B cell (primary cell): ENCODE measurements around the gene FAM118B. TPM values are rescaled to one million over a fixed set of nuclear protein-coding genes. Genes with fewer than 3 reads are reported as not detected.

Experiments used
- ATAC-seq: fragments of 200-7000 bp; cut with Tn5 transposase; one replicate; pipeline ENCODE4 v1.10.0; 2021; ENCODE audit warnings: low read depth, mild to moderate bottlenecking, moderate number of reproducible peaks, moderate library complexity
- CTCF ChIA-PET: fragments of 350-600 bp; sonication (Branson Sonifier 250); formaldehyde crosslinking; loops from one replicate; lab custom pipeline; 2021; ENCODE audit warnings: antibody characterized with exemption, inconsistent platforms; lab: Charles Lee
- POLR2A ChIA-PET: fragments of 350-600 bp; sonication (Branson Sonifier 250); formaldehyde crosslinking; loops from one replicate; lab custom pipeline; 2021; ENCODE audit warnings: antibody characterized with exemption; lab: Charles Lee
- DNase-seq: peaks from one replicate; pipeline ENCODE4 v3.0.0; 2013
- H2AFZ ChIP-seq: 2 replicates; pipeline ENCODE4 v1.6.1; 2012; ENCODE audit warnings: mild to moderate bottlenecking, low read depth, low read length; ENCODE audit not compliant: insufficient read depth, poor library complexity, severe bottlenecking
- H3K27ac ChIP-seq, 2 donors: 1 replicate in 1 of 2; 2 replicates in 1 of 2; pipeline ENCODE4 v1.5.1; 2012 to 2013; ENCODE audit warnings: low read length in 2 of 2, mild to moderate bottlenecking in 2 of 2, moderate library complexity in 1 of 2
- H3K27me3 ChIP-seq, 4 experiments: fragments of 200-600 bp in 1 of 4; sonication (generic) in 1 of 4; replicated peaks in 1 of 4; 1 replicate in 2 of 4; 2 replicates in 2 of 4; pipeline versions ENCODE4 v1.6.1 to v1.7.0; 2013 to 2016; ENCODE audit warnings: low read length in 3 of 4, mild to moderate bottlenecking in 2 of 4, mixed read lengths in 1 of 4, moderate library complexity in 1 of 4; ENCODE audit not compliant: insufficient read depth in 4 of 4, control insufficient read depth in 3 of 4; ENCODE audit errors: control extremely low read depth in 1 of 4
- H3K36me3 ChIP-seq, 2 experiments: replicated peaks in 1 of 2; 1 replicate in 1 of 2; 2 replicates in 1 of 2; pipeline versions ENCODE4 v1.6.1 to v1.7.1; 2013; ENCODE audit warnings: low read length in 1 of 2; ENCODE audit not compliant: insufficient read depth in 2 of 2, control insufficient read depth in 1 of 2; ENCODE audit errors: control extremely low read depth in 1 of 2, extremely low read depth in 1 of 2
- H3K4me1 ChIP-seq, 2 donors: fragments of 200-600 bp in 1 of 2; sonication (generic) in 1 of 2; 1 replicate in 1 of 2; 2 replicates in 1 of 2; pipeline versions ENCODE4 v1.5.1 to v1.6.1; 2013 to 2017; ENCODE audit warnings: low read length in 2 of 2; ENCODE audit not compliant: control insufficient read depth in 2 of 2, insufficient read depth in 2 of 2
- H3K4me2 ChIP-seq: replicated peaks from 2 replicates; pipeline ENCODE3; 2012; ENCODE audit warnings: mild to moderate bottlenecking, low read depth, low read length; ENCODE audit not compliant: poor library complexity, severe bottlenecking
- H3K4me3 ChIP-seq, 5 experiments: fragments of 200-600 bp in 1 of 5; sonication (generic) in 1 of 5; 1 replicate in 3 of 5; 2 replicates in 2 of 5; pipeline versions ENCODE4 v1.5.1 to v1.7.0; 2011 to 2016; ENCODE audit warnings: low read length in 4 of 5, mild to moderate bottlenecking in 4 of 5, low read depth in 2 of 5, control low read depth in 1 of 5, moderate library complexity in 1 of 5; ENCODE audit not compliant: insufficient read depth in 1 of 5; ENCODE audit errors: control extremely low read depth in 1 of 5, extremely low read depth in 1 of 5
- H3K79me2 ChIP-seq: fragments of 200-600 bp; sonication (generic); one replicate; pipeline ENCODE4 v1.6.0; 2016; ENCODE audit warnings: low read length; ENCODE audit not compliant: control insufficient read depth, insufficient read depth
- H3K9ac ChIP-seq: fragments of 200-600 bp; sonication (generic); 2 replicates; pipeline ENCODE4 v1.6.1; 2017; ENCODE audit warnings: mild to moderate bottlenecking, low read length, moderate library complexity
- H3K9me3 ChIP-seq, 3 donors: one replicate each; pipeline versions ENCODE4 v1.6.1 to v1.7.1; 2013; ENCODE audit warnings: low read length in 2 of 3; ENCODE audit not compliant: control insufficient read depth in 2 of 3, insufficient read depth in 1 of 3; ENCODE audit errors: control extremely low read depth in 1 of 3
- H4K20me1 ChIP-seq: 2 replicates; pipeline ENCODE4 v1.6.0; 2012; ENCODE audit warnings: mild to moderate bottlenecking, low read length; ENCODE audit not compliant: insufficient read depth, control insufficient read depth, poor library complexity, severe bottlenecking
- H3K27ac Mint-ChIP-seq: one replicate; pipeline ENCODE4 v1.8.0; 2021; ENCODE audit warnings: mixed read lengths
- H3K27me3 Mint-ChIP-seq: one replicate; pipeline ENCODE4 v1.8.0; 2021; ENCODE audit warnings: mixed read lengths
- H3K4me1 Mint-ChIP-seq: one replicate; pipeline ENCODE4 v1.8.0; 2021; ENCODE audit warnings: mixed read lengths
- H3K4me3 Mint-ChIP-seq: one replicate; pipeline ENCODE4 v1.8.0; 2021; ENCODE audit warnings: mixed read lengths
- H3K9me3 Mint-ChIP-seq: one replicate; pipeline ENCODE4 v1.8.0; 2022; ENCODE audit warnings: mixed read lengths; ENCODE audit not compliant: insufficient read depth
- EZH2 ChIP-seq: IDR thresholded peaks from 2 replicates; pipeline ENCODE4 v1.6.1; 2012; ENCODE audit warnings: borderline replicate concordance, low read depth, mild to moderate bottlenecking, moderate library complexity, low read length; ENCODE audit not compliant: insufficient read depth, poor library complexity, severe bottlenecking
- WGBS: methylation state at CpG from one replicate; pipeline ENCODE4 v1.1.5; 2013; ENCODE audit warnings: missing lambda C conversion rate; ENCODE audit not compliant: insufficient coverage; 5-methylcytosine and 5-hydroxymethylcytosine counted together
- intact Hi-C: fragments of 100-400 bp; cut with micrococcal nuclease; formaldehyde crosslinking; loops from one replicate; pipeline ENCODE4 v1.10.0; 2022
- polyA plus RNA-seq: library from polyadenylated mRNA; depleted of rRNA; stranded (reverse); fragments of >200 nt; gene quantifications from 2 replicates; pipeline ENCODE4 v1.2.3, GENCODE V29; 2012
- total RNA-seq, 2 donors: library from RNA; stranded (reverse); fragments of 120-200 nt in 1 of 2; gene quantifications; 1 replicate in 1 of 2; 2 replicates in 1 of 2; pipeline versions ENCODE4 v1.2.3 to v1.2.4, GENCODE V29; 2013 to 2022
- TF ChIP-seq, protein P1 (sequence below): fragments of 200-600 bp; IDR thresholded peaks from one replicate; pipeline ENCODE4 v1.8.0; 2022; ENCODE audit warnings: antibody characterized with exemption, mild to moderate bottlenecking

The FAM118B gene
- total and polyA plus RNA-seq, 2 donors (not counting 1 experiment from before 2014, with no cell fraction given) = 7.3 to 14.1 TPM

DNA sequence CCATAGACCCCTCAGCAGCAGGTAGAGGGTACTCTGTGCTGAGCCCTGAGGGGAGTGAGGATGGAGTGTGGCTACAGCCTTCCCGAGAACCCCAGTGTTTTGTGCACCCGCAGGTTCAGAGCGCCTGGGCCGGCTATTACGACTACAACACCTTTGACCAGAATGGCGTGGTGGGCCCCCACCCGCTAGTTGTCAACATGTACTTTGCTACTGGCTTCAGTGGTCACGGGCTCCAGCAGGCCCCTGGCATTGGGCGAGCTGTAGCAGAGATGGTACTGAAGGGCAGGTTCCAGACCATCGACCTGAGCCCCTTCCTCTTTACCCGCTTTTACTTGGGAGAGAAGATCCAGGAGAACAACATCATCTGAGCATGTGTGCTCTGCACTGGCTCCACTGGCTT lies 65.7 kb downstream of the FAM118B start:
- Mint-ChIP-seq H3K9me3 (no peaks in the 10 kb centered on the region), H3K4me1 (peaks cover 25% of the 10 kb centered on the region), H3K4me3 (no peak overlapping the region), H3K27me3 (no peaks in the 10 kb centered on the region), H3K27ac (no peak overlapping the region)
- Histone ChIP-seq H3K36me3 (peaks cover 0 to 33% of the 10 kb centered on the region in 2 experiments), H2AFZ (no peak overlapping the region), H3K9ac (no peak overlapping the region), H3K4me3 (no peak overlapping the region), H3K4me1 (peaks cover 6 to 11% of the 10 kb centered on the region in 2 donors), H3K9me3 (no peaks in the 10 kb centered on the region), H4K20me1 (no peaks in the 10 kb centered on the region), H3K79me2 (peaks cover 3% of the 10 kb centered on the region), H3K27me3 (no peaks in the 10 kb centered on the region), H3K27ac (no peak overlapping the region), H3K4me2 (no peak overlapping the region)
- POLR2A ChIA-PET = no interaction called here
- DNase-seq (no peak), ATAC-seq (no peak)
- CTCF ChIA-PET = no interaction called here
- intact Hi-C loops = no loop called here
- TF ChIP-seq EZH2 = no peak
- TF ChIP-seq, protein P1, sequence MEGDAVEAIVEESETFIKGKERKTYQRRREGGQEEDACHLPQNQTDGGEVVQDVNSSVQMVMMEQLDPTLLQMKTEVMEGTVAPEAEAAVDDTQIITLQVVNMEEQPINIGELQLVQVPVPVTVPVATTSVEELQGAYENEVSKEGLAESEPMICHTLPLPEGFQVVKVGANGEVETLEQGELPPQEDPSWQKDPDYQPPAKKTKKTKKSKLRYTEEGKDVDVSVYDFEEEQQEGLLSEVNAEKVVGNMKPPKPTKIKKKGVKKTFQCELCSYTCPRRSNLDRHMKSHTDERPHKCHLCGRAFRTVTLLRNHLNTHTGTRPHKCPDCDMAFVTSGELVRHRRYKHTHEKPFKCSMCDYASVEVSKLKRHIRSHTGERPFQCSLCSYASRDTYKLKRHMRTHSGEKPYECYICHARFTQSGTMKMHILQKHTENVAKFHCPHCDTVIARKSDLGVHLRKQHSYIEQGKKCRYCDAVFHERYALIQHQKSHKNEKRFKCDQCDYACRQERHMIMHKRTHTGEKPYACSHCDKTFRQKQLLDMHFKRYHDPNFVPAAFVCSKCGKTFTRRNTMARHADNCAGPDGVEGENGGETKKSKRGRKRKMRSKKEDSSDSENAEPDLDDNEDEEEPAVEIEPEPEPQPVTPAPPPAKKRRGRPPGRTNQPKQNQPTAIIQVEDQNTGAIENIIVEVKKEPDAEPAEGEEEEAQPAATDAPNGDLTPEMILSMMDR = no peak
- 97% methylated on average over 10 of the region's 11 CpGs for WGBS

DNA sequence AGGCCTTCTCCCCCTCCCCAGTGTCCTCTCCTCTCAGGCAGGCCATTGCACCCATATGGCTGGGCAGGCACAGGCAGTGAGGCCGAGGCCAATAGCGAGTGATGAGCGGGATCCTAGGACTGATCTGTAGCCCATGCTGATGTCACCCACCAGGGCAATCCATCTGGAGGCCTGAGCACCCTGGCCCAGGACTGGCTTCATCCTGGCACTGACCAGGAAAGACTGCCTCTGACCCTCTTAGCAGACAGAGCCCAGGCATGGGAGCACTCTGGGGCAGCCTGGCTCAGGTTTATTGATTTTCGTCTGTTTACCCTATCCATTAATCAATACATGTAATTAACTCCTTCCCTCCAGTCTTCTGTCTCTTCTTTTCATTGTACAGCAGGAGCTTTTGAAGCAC lies 66.2 kb downstream of the FAM118B start:
- ATAC-seq = no peak

More for the DNA sequence above, 66.2 kb downstream of the FAM118B start:
- no peaks in the 10 kb centered on the region for H3K9me3 ChIP-seq
- H3K4me1 Mint-ChIP-seq = peaks cover 28% of the 10 kb centered on the region
- no peak overlapping the region for H2AFZ ChIP-seq
- no peak overlapping the region for H3K4me3 Mint-ChIP-seq
- H3K9ac ChIP-seq = no peak overlapping the region
- H3K27me3 Mint-ChIP-seq = no peaks in the 10 kb centered on the region
- no peaks in the 10 kb centered on the region for H4K20me1 ChIP-seq
- intact Hi-C loops = no loop called here
- no peak overlapping the region for H3K27ac ChIP-seq
- no peaks in the 10 kb centered on the region for H3K27me3 ChIP-seq
- no peak overlapping the region for H3K4me3 ChIP-seq
- no peak overlapping the region for H3K4me2 ChIP-seq
- H3K36me3 ChIP-seq = peaks cover 0 to 30% of the 10 kb centered on the region in 2 experiments
- TF ChIP-seq EZH2 = no peak
- TF ChIP-seq, protein P1 = no peak
- no peak for DNase-seq
- no peaks in the 10 kb centered on the region for H3K9me3 Mint-ChIP-seq
- ChIA-PET POLR2A (no interaction called here), CTCF (no interaction called here)
- no peaks in the 10 kb centered on the region for H3K79me2 ChIP-seq
- H3K4me1 ChIP-seq = peaks cover 6 to 15% of the 10 kb centered on the region in 2 donors
- H3K27ac Mint-ChIP-seq = no peak overlapping the region
- 96% methylated on average over 3 of the region's 4 CpGs for WGBS
